VCaP (cell line): Measurements from ENCODE around the gene TPPP3.

ENCODE experiments used
- H3K27ac ChIP-seq: fragments of 450-650 bp; 2 replicates; pipeline ENCODE4 v1.5.1; 2017
- TF ChIP-seq, protein P1 (sequence below): fragments of 450-650 bp; conservative IDR thresholded peaks from 2 replicates; pipeline ENCODE4 v1.5.1; 2017; ENCODE audit warnings: mild to moderate bottlenecking, moderate library complexity

TPPP3 gene

DNA sequence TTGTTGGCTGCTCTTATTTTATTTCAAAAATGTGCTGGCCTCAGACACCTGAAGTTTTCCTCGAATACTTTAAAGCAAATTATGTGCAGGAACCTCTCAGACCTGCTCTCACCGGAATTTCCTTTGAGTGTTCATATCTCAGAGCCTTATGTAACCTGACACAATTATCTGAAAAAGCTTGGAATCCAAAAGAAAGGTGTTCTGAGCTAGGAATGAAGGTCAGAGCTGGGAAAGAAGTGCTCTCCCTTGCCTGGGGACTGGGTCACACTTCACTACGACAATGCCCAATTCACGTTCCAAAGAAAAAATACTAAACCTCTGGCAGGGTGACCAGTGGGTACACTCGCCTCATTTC is 30.9 kb upstream of the TPPP3 start:
- H3K27ac ChIP-seq = no peak overlapping the region
- TF ChIP-seq, protein P1, sequence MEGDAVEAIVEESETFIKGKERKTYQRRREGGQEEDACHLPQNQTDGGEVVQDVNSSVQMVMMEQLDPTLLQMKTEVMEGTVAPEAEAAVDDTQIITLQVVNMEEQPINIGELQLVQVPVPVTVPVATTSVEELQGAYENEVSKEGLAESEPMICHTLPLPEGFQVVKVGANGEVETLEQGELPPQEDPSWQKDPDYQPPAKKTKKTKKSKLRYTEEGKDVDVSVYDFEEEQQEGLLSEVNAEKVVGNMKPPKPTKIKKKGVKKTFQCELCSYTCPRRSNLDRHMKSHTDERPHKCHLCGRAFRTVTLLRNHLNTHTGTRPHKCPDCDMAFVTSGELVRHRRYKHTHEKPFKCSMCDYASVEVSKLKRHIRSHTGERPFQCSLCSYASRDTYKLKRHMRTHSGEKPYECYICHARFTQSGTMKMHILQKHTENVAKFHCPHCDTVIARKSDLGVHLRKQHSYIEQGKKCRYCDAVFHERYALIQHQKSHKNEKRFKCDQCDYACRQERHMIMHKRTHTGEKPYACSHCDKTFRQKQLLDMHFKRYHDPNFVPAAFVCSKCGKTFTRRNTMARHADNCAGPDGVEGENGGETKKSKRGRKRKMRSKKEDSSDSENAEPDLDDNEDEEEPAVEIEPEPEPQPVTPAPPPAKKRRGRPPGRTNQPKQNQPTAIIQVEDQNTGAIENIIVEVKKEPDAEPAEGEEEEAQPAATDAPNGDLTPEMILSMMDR = no peak

DNA sequence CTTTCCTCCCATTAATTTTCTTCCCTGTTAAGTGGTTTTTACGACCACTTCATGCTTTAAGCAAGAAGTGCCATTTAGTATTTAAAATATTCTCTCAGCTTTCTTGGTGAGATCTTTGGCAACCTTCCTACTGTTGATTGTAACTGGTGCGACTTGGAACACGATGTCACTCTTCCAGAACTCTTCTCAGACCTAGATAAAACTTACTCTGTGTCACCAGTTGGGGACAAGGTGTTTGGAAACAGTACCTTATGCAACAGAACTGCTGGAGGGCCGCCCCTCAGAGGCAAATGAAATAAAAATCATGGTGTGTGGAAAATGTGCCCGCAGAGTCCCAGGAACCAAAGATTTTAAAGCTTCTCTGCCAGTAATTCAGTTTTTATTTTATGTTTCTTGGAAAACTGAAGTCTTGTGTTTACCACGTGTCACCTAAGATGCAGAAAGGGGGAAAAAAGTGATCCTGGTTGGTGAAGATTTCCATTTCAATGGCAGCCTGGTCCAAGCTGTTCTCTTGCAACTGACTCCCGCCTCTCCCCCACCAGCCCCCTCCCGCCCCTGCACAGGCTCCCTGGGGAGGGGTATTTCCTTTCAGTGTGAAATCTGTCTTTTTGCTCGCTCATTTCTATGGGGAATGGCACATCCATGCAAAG is 30.4 kb upstream of the TPPP3 start:
- no peak overlapping the region for H3K27ac ChIP-seq
- TF ChIP-seq, protein P1 = no peak

DNA sequence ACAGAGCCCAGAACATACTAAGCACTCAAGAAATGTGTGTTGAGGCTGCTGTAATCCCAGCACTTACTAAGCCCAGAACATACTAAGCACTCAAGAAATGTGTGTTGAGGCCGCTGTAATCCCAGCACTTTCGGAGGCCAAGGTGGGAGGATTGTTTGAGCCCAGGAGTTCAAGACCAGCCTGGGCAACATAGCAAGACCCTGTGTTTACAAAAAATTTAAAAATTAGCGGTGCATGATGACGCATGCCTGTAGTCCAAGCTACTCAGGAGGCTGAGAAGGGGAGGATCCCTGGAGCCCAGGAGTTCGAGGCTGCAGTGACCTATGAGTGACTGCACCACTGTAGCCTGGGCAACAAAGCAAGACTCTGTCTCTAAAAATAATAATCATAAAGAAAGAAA is 29.7 kb upstream of the TPPP3 start:
- TF ChIP-seq, protein P1 = no peak
- no peak overlapping the region for H3K27ac ChIP-seq

DNA sequence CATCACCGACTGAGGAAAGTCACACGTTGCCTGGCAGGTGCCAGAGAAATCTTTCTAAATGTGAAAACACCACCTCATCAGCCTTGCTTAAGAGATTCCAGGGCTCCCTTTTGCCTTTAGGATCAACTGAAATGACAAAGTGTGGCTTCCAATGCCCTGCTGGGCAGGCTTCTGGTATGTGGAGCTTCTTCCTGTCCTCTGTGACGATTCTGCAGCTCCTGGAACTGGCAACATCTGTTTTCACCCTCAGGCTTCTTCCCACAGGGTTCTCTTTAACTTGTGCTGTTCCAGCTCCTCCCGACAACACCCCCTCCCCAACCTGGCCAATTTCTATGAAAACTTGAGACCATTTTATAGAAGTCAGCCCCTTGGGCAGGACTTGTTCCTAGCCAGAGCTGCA is 27.7 kb upstream of the TPPP3 start:
- no peak overlapping the region for H3K27ac ChIP-seq
- TF ChIP-seq, protein P1 = no peak

DNA sequence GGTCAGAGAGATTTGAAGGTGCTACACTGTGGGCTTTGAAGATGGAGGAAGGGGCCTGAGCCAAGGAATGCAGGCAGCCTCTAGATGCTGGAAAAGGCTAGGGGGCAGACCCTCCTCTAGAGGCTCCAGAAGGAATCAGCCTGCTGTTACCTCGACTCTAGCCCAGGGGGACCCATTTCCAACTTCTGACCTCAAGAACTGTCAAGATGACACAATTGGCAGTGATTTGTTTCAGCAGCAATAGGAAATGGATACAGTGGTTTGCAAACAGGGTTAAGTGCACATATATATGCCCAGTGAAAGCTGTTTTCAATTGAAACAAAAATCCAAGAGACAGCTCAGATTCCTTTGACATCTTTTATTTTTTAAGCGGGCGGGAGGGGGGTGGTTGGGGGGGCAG is 26.6 kb upstream of the TPPP3 start:
- TF ChIP-seq, protein P1 = no peak

DNA sequence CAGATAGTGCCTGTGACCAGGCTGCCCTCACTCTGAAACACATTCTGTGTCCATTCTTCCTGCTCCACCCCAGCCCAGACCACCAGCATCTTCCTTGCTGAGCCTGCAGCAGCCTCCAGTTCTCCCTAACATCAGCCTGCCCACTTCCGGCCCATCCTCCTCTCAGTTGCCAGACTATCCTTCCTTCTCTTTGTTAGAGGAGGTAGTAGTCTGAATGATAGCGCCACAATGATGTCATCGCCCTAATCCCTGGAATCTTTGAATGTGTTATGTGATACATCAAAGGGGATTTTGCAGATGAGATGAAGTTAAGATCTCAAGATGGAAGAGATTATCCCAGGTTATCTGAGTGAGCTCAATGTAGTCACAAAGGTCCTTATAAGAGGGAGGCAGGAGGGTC is 26.2 kb upstream of the TPPP3 start:
- TF ChIP-seq, protein P1 = no peak
- H3K27ac ChIP-seq = no peak overlapping the region

More for the DNA sequence above, 26.6 kb upstream of the TPPP3 start:
- H3K27ac ChIP-seq = no peak overlapping the region

DNA sequence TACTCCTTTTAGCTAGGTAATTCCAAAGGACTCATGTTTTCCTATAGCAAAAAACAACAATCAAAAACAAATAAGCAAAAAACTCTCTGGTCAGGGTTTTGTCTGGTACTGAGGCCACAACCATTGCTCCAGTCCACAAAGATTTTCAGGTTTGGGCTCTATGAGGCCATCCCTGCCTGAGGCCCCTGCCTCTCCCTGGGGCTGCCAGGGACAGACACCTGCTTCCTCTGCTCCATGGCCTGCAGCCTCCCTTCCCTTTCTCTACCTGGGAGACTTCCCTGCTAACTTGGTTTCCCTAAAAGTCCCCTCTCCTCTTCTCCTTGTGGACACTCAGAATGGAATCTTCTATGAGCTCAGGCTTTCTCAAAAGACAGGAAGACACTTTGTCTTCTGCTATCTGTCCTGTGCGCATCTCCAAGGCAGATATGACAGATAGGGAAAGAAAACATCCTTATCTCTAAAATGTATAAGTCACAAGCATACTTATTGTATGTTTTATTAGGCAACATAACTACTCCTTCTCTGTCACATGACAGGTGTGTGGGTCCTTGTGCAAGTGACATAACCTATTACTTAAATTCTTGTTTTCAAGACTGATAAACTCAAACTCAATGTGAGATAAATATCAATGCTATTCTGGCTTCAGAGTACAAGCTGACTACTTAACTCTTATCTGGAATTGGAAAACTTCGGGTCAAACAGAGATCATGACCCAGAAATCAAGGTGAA is 24.2 kb upstream of the TPPP3 start:
- TF ChIP-seq, protein P1 = no peak
- H3K27ac ChIP-seq = peak overlapping the region; percentile 48
